ENCODE measurements around the gene MPND.

The MPND gene

DNA sequence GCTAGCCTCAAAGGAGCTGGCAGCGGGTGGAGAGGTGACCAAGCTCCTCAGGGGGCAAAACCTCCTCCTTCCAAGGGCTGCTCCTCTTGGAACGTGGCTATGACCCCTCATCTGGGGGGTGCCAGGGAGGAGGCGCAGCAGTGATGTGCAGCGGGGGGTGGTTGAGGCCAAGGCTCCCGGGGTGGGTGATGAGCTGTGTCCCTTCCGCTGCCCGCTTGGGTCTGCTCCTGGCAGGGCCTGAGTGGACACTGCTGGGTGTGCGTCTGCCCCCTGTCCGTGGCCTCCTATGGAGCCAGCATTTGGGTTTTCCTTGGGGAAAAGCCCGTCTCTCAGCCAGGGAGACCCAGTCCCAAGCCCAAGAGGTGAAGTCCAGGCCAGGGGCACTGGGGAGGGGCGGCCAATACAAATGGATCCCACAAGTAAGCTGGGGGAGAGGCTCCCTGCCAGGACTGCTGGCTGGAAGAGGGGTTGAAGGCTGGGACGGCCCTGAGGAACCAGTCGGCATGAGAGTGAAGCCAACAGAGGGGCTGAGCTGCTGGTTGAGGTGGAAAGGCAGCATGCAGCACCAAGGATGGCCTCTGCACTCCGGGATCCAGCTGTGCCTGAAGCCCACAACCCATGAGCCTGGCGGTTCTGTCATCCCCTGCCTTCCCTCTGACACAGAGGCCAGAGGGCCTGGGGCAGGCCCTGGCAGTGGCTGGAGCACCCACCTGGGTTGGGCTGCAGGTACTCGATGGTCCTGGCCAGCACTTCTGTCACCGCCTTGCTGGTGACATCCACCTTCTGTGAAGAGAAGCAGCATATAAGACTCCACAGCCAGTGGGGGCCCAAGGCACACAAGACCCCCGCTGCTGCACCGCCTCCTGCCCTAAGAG lies 22.7 kb downstream of the MPND start:
- in situ Hi-C loops (cut with MboI; ENCODE audit: low sequenced_read_pairs): no loop called here

DNA sequence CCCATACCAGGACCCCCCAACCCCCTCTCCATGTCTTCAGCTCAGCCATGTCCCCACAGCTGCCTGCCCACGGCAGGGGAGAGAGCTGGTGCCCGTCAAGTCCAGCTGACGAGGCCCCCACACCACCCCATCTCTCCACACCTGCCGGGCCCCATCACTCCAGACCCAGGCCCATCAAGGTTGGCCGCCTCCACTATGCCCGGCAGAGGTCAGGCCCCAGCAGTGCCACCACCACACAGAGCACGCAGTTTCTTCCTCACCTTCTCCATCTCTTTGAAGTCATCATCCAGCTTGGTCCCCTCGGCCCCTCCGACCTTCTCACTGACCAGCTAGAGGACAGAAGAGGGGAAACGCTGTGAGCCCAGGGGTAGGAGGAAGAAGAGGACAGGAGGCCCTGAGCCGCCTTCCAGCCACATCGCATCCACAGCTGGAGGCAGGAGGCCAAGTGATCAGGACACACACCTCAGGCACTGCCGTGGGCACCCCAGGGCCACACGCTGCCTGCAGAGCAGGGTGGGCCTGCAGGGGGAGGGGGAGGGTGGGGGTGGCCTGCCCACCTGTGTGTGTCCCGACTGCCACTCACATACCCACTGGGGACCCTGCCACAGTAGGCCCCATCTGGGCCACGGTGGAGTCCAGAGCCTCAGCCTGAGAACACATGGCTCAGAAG lies 23.4 kb downstream of the MPND start:
- in situ Hi-C loops (cut with MboI; ENCODE audit: low sequenced_read_pairs): no loop called here

DNA sequence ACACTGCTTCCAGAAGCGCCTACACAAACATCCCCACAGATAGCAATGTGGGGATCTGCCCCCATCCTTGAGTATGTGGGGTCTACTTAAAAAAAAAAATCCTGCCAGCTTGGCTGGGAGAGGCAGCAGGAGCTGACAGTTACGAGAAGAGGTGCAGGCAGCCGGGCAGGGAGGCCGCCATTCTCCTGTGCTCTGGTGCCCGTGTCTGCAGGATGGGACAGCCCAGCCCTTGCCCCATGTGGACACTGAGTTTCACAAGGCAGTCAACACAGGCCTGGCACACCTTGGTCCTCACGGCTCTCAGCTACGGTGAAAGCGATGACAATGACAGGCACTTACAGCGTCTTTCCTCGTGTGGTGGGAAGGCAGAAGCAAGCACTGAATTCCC lies 24.0 kb downstream of the MPND start:
- in situ Hi-C loops (cut with MboI; ENCODE audit: low sequenced_read_pairs): no loop called here

DNA sequence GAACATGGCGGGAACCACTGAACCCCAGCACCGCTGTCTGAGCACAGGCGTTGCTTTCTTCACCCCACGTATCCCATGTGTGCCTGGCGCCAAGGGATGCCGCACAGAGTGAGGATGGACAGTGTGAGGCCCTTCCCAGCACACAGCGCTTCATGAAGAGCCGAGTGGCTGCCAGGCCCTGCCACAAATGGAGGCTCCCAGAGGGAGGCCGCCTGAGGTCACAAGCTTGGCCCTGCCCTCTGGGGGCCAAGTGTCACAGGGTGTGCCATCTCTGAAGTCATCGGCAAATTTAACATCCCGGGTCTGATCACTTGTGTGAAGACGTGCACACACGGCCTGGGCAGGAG lies 24.4 kb downstream of the MPND start:
- in situ Hi-C loops (cut with MboI; ENCODE audit: low sequenced_read_pairs): no loop called here

DNA sequence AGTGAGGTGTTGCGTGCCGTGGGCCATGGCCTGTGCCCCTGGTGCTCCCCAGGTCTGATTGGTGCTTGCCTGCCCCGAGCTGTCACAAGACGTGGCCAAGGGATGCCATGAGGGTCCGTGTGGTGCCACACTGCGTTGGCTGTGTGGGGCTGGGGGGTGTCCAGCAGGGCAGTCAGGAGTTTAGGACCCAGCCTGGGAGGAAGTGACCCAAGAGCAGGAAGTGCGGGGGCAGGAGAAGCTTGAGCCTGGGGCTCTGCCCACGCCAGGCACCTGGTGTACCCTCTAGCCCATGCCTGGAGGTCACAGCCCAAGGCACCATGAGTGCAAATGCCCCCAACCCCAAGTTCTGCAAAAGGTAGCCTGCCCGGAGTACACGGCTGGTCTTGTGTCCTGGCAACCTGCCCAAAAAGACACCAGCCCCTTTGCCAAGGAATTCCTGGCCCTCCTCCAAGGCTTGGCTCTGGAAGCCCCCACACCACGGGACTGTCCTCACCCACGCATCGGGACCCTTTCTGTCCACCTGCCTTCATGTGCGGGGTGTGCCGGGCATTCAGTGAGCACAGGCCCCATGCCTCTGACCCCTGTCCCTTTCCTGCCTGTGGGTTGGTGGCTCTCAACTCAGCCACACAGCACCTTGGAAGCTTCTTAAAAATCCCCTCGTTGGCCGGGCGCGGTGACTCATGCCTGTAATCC lies 24.9 kb downstream of the MPND start:
- in situ Hi-C loops (cut with MboI; ENCODE audit: low sequenced_read_pairs): no loop called here

DNA sequence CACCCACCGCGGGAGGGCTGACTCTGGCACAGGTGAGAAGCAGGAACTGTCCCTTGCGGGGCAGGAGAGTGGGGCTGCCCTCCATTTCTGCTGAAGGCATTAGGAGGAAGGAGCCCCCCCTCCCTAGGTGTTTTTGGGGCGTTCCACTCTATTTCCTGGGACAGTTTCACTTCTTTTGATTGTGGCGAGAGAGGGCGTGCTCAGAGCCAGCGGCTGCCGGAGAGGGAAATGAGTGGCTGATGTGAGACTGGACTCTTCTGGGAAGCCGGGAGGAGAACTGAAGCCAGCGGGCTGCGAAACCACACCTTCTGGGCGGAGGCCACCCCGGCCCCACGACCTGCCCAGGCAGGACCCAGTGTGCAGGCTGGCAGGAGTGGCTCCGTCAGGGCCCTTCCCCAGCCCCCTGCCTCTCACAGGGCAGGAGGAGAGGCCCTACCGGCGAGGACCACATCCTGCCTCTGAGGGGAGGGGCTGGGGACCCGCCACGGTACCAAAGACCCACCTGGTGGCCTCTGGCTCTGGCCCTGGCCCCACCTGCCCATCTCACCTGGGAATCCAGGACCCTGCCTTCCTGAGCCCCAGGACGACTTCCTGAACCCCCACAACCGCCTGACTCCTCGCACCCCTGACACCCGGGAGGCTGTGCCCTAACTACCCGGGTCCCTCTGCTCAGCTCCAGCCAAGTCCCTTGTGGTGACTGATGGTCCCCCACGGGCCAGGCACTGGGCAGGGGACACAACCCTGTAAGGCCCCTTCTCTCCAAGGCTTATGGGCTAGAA lies 25.9 kb downstream of the MPND start:
- in situ Hi-C loops (cut with MboI; ENCODE audit: low sequenced_read_pairs): no loop called here

DNA sequence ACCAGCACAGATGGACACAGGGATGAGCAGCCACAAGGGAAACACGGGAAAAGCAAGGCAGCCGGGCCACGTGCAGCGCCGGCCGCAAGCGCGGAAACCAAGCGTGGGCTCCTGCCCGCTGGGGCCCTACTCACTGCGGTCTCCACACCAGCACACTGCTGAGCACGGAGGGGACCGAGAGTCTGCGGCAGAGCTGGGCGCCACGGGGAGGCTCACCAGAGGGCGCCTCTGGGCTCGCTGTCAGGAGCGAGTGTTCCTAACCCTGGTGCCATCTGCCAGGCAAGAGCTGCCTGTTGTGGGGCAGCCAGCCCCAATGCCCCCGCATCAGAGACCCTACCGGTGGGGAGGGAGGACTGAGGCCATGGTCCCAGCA lies 26.5 kb downstream of the MPND start:
- in situ Hi-C loops (cut with MboI; ENCODE audit: low sequenced_read_pairs): no loop called here

DNA sequence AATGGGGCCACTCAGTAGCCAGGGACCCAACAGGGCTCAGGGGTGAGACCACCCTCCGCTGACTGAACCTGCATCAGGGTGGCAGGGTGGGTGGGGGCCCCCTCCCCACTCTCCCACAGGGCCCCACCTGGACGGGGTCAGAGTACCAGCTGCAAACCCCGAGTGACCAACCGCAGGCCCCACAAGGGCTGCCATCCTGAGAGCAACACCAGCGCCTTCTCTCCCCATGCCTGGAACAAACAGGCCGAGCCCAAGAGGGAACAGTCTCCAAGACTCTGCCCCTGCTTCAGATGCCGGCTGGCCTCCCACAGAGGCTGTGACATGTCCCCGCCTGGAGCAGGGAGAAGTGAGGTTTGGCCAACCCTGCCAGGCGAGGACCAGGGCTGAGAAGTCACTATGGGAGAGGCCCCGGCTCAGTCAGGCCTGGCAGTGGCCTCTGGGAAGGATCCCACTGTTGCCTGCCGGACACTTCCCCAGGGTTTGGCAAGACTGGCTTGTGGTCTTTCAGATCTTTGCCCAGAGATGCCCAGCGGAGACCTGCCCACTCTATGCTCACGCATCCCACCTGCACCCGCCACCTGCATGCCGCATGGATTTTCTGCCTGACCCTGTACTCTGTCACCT lies 27.2 kb downstream of the MPND start:
- in situ Hi-C loops (cut with MboI; ENCODE audit: low sequenced_read_pairs): no loop called here

DNA sequence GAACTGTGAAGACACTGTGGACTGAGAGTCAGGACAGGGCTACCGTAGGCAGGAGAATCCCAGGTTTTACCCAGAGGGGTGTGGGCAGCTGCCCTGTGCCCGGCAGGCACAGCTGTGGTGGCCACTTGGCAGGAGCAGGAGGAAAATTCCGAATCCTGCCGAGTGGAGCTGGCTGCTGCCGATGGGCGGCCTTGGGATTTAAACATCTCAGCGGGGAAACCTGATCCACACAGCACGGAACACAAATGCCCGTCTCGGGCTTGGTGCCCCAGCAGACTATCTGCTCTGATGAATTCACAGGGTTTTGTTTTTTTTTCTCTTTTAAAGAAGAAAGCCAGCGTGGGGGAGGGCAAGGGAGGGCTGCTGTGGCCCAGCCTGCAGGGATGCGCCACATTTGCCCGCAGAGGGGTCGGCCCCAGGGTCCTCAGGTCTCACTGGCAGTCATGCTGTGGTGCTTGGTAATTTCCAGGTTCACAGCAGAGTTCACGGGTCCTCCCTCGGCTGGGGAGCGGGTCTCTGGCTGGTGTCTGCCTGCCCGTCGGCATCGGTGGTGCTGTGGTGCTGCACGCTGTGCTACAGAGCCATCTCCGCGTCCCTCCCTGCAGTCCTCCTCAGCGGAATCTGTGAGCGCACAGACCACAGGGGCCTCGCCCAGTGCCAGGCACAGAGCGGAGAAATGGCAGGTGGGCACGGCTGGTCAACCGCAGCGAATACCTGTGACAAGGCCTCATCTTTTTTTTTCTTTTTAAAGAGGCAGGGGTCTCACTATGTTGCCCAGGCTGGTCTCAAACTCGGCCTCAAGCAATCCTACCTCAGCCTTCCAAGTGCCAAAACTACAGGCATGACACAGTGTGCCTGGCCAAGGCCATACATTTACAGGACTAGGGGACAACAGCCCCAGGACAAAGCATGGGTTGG lies 28.1 kb downstream of the MPND start:
- in situ Hi-C loops (cut with MboI; ENCODE audit: low sequenced_read_pairs): no loop called here

DNA sequence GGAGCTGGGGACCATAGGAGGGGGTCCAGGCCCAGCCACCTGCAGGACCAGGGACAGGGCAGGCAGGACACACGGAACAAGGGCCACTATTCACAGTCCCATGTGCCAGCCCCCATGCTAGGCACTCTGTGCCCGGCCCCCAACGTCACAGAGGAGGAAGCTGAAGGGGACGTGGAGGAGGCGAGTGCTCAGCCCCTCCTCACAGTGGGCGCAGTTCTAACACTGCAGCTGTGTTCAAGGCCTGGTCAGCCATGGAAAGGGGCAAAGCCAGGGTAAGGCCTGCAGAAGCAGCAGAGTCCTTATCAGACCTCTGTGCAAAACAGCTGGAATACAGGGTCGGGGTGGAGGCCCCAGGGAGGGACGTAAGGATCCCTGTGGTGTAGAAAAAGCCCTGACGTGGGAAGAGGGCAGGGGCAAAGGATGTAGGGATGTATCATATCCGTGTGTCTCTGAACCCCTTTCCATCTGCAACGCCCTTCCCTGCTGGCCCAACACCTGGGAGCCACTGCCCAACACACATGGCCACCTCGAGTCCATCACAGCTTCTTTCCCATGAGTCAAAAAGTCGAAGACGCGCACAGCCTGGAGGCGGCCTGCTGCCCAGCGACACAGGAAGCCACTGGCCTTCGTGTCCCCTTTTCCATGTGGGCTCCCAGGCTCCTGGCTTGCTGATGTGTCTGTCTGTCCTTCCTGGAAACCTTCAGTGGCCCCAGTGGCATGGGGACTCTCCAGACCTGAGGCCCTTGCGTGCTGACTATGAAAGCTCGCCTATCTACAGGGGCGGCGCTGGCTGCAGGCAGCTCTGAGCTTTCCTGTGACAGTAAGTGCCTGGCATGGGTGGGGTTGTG lies 29.0 kb downstream of the MPND start:
- in situ Hi-C loops (cut with MboI; ENCODE audit: low sequenced_read_pairs): no loop called here

DNA sequence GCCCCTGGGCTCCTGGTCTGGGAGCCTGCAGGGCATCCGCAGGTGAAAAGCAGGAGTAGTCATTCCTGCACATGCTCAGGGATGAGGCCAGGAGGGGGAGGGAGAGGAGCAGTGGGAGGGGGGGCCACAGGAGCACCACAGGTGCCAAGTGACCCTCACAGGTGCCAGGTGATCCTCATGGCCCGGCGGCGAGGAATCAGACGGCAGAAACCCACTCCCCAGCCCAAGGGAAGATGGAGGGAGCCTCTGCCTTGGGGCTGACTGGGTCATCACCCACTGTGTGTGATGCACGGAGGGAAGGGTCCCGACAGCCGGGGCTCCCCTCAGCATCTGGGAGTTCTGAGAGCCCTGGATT lies 29.6 kb downstream of the MPND start:
- in situ Hi-C loops (cut with MboI; ENCODE audit: low sequenced_read_pairs): no loop called here

DNA sequence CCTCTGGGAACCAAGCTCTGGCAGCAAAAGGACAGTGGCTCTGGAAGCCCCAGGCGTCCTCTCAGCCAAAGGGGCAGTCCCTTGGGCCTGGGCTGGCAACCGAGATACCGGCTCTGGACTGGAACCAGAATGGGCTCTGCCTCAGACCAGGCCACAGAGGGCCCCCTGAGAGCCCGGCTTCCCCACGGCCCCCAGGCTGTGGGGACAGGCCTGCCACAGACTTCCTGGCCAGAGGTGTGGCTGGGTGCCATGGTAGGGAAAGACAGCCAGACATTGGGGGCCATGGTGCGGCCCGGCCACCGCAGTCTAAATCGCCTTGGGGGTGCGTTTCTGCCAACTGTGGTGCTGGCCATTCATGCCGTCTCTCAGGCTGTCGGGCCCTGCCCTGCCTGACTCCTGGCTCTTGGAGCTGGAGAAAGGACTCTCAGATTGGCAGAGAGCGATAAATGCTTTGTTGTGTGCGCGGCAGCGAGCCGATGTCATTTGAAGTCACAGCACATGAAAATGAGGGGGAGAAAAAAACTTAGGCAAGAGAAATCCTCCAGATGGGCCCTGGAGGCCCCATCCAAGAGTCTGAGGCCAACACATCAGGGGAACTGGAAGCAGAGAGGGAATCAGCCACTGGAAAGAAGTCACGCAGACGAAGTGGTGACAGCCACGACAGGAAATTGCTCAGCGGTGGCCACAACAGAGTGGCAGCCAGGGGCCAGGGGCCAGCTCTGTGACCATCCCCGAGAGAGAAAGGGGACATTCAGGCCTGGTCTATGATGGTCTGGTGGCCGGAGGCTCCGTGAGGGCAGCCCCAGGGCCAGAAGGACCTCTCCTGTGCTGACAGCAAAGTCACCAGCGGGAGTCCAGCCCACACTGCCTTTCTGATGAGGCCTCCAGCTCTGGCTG lies 30.5 kb downstream of the MPND start:
- in situ Hi-C loops (cut with MboI; ENCODE audit: low sequenced_read_pairs): no loop called here

DNA sequence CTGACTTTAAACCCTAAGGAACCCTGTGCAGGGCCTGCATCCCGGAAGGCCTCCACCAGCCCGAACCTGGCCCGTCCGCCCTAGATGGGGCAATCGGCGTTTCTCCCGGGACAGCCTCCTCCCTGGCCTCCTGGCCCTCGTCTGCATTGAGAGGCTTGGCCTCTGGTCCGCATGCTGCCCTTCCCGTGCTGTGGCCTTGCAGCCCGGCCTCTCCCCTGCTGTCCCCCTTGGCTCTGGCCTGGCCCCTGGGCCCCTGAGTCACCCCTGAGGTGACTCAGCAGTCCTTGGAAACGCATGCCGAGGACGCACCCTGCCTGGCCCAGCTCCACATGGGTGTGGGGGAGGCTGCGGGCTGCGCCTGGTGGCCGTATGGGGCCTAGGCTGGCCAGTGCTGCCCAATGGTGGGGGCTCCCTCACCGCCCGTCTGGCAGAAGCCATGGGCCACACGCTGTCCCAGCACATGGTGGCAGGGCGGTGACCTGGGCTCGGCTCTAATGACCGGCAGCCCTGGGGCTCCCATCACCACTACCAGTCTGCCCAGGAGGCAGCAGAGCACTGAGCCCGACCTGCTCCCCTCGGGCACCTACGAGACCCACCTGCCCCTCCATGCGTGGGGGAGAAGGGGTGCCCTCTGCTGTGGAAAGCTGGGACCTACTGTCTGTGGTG lies 31.3 kb downstream of the MPND start:
- in situ Hi-C loops (cut with MboI; ENCODE audit: low sequenced_read_pairs): no loop called here

DNA sequence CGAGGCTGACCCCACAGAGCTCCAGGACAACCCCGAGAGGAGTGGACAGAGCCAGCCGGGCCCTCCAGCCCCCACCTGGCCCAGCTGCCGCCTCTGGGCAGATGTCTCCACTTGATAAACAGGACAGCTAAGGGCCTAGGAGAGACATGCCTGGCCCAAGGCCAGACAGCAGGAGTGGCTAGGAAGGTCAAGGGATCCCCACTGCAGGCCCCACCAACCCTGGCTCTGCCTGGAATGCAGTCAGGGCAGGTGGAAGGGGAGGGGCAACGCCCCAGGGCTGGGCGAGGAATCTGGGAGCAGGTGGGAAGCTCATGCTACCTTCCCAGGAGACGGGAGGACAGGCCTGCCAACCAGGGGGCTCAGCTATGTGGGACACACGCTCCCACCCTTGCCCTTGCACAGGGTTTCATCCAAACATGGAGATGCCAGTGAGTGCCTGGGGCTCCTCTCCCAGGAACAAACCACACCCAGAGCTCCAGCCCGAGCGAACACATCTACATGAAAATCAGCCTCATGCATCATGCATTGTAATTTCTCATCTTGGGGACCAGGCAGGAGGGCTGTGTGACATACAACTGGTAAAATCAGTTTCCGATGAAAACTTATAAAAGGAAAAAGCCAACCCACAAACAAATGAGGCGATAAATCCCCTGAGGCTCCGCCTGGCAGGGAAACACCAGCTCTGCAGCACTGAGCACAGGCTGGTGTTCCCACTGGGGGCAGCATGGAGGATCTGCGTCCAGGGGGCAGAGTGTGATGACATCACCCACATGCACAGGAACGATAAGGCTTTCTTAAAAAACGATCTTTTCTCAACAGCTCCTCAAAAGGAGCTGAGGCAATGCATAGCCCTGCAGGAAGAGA lies 32.0 kb downstream of the MPND start:
- in situ Hi-C loops (cut with MboI; ENCODE audit: low sequenced_read_pairs): no loop called here

DNA sequence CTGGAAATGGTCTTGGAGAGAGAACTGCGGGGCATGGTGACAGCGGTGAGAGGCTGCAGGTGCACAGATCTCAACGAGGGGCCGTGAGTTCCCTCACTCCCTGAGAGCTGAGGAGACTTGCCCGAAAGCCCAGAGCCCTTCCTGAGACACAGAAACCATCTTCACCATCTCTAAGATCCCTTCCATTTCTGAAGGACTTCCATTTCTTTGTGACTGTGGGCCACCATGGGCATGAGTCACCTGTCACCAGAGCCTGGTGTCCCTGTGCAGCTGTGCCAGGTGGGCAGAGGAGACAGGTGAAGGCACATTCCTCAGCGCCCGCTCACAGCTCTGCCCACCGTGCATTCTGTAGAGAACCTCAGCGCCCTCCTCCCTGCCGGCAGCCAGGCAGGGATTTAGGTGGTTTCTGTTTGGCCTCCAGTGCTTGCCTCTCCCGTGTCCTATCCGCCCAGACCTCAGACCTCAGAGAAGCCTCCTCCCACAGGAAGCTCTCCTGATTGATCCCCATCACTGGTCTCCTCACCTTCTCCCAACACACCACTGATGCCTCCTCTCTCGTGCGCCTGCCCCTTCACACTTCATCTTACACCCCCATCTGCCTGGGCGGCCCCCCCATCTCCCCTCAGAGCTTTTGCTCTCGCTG lies 32.8 kb downstream of the MPND start:
- in situ Hi-C loops (cut with MboI; ENCODE audit: low sequenced_read_pairs): no loop called here

DNA sequence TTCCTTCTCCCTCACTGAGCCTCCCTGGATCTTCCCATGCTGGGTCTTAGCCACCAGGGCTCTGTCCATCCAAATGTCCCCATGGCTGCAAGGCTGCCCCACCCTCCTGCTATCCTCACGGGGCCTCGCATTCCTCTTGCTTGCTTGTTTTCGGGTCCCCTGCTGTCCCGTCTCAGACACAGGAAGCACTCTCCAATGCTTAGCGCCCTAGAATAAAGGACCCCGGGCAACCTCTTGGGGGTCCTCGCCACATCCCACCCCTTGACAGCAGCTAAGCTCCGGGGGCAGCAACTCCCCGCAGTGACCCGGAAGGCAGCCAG lies 33.3 kb downstream of the MPND start:
- in situ Hi-C loops (cut with MboI; ENCODE audit: low sequenced_read_pairs): no loop called here

Data from HL-60/S4 treated with phorbol 12-myristate 13-acetate at 8.2 ng/mL for 4 days and 3 days (cell line).